HG03095 (cell line): Measurements from ENCODE around the gene DPP10.
"Not testable (repeated sequence)": the region's sequence is repeated elsewhere in the genome, so short reads cannot be mapped to it uniquely, and the experiment has no call there.

ENCODE experiments used
- ATAC-seq: cut with Tn5 transposase; IDR thresholded peaks from one replicate; pipeline ENCODE4 v1.9.1; 2021; ENCODE audit warnings: moderate library complexity; ENCODE audit not compliant: unreplicated experiment

Gene DPP10

DNA sequence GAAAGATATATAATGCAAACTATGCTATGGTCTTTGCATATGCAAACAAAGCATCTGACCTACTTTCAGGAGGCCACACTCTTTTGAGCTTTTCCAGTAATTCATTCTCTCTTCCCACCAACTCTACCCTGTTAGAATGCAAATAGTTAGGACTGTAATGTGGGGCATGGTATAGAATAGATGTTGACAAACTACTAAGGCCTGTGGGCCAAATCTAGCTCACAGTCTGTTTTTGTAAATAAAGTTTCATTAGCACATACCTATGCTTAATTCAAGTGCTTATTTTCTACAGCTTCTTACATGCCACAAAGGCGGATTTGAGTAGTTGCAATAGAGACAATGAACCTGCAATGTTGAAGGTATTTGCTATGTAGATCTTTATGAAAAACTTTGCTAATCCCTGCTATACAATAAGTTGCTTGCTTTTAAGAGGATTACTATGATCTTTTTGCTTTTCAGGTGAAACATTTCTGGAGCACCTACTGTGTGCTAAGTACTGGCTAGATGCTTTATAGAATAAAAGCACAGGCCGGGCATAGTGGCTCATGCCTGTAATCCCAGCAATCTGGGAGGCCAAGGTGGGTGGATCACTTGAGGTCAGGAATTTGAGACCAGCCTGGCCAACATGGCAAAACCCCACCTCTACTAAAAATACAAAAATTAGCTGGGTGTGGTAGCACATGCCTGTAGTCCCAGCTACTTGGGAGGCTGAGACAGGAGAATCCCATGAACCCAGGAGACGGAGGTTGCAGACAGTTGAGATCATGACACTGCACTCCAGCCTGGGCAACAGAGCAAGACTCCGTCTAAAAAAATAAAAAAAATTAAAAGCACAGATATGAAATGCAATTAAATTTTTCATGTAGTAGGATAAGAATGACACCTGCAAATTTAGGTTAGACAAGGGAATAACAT is 267.8 kb downstream of the DPP10 start:
- ATAC-seq, result no peak

DNA sequence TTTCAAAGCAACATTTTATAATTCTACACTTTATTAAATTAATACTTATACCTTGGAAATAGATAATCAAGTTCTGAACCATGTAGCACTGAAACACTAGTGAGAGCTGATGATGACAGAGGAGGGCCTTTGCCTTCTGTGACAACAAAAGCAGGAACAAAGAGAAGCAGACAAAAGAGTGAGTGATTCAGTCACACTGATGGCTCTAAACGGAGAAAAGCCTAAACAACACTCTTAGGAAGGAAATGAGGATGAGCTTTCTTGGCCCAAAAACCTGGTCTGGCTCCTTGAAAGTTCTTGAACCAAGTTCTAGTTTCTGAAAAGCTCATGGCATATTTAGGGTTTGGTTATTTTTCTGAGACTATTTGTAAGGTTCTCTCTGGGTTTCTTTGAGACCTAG is 271.9 kb downstream of the DPP10 start:
- ATAC-seq, result no peak

DNA sequence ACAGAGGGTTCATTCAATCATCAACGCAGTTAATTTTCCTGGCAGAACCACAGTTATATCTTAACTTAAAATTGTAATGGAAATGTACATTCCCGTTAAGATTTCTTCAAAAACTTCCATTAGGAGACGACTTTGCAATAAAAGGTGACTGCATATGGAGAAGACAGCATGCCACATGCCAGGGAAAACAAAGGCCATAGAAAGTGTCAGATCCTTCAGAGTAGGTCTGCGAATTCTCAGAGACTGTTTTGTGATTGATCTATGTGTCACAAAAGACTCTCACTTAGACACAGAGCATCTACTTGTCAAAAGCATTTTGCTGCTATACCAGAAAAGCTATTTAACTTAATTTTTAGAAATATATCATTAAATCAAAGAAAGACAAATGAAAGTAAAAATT is 274.6 kb downstream of the DPP10 start:
- no peak for ATAC-seq

DNA sequence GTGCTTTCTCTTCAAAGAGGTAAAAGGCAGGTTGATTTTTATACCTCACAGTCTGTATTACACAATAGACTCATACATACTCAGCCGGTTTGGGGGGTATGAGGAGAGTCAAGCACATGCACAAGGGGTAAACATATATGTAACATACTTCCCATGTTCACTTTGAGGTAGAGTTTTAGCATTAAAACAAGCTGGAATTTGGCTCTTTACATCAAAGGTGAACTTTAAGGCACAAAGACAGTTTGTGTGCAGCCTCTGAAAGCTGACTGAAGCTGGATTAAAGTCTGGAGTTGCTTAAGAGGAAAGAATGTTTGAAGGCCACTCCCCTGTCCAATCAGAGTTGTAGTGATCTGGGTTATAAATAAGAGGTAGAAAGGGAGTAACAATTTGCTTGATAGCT is 282.0 kb downstream of the DPP10 start:
- ATAC-seq, result no peak

DNA sequence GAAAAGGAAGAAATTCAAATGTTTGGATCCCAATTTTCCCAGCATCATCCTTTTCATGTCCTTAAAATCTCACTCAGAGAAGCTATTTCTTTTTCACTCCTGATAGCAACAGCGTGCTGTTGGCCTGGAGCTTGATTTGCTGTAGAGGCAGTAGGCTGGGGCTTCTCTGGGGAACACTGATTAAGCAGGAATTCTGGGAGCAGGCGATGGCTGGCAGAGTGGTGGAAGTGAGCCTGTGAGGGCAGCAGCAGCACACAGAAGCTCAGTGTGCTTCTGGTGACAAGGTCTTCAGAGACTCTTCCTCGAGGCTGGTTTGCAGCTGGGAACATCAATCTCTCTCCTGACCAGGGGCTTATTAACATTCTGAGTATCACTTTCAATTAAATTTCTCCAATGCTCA is 284.6 kb downstream of the DPP10 start:
- no peak for ATAC-seq

DNA sequence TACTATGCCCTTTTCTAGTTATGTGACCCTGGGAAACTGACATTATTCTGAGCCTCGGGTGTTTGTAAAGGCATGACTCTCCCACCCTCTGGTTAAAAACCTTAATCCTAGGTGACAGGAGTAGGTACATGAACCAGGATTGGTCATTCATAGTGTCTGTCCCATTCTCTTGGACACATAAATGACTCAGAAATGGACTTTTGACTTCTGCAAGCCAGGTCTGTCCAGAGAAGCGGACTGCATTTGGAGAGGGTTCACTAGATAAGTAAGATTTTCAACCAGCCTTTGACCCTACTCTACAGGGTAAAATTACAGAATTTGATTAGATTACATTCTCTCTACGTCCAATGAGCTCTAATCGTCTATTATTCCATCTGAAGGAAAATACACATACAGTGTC is 285.9 kb downstream of the DPP10 start:
- no peak for ATAC-seq

DNA sequence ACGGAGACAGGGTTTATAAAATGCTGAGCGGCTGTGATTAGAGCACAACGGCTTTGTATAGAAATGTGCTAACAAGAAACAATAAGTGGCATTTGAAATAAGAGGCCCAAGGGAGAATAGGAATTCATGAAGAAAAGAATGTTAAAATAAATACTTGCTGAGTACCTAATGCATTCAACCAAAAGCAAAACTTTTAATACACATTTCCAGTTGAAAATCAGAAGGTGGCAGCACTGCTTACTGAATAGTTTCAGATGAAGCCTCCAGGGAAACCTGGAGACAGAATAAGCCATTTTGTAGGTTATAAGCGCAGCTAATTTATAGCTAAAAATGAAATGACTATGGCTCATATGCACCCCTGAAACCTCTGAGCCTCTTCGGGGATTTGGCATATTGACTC is 286.6 kb downstream of the DPP10 start:
- ATAC-seq, result no peak

DNA sequence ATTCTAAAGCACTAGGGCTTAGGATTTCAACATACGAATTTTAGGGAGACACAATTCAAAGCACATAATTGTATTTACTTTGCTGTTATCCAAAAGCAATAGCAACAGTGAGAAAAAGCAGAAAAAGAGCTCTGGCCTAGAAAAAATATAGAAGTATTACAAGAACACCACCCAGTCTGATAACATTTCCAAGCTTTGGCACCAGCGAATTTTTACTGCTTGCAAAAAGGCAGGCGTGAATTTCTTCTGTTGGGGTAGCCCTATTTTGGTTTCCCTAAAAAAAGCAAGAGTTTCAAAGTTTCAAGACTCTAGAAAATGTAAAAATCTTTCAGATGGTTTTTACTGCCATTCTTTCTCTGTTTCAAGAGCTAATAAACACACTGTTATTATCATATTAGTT is 292.7 kb downstream of the DPP10 start:
- ATAC-seq, result no peak

DNA sequence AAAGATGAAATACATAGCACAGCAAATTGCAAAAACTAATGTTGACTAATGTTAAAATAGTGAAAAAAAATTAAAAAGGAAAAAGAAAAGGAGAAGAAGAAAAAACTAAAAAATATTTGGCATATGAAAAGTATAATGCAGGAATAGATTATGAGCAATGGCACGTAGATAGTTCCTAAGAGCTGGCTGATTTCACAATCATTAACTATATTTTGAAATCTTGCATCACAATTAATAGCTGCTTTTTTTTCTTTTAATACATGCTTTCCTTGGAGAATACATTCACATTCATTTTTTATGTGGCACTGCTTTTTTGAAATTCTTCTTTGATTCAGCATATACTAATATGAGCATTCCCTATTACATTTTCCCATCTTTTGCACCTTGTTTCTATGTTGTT is 299.8 kb downstream of the DPP10 start:
- ATAC-seq, result no peak

DNA sequence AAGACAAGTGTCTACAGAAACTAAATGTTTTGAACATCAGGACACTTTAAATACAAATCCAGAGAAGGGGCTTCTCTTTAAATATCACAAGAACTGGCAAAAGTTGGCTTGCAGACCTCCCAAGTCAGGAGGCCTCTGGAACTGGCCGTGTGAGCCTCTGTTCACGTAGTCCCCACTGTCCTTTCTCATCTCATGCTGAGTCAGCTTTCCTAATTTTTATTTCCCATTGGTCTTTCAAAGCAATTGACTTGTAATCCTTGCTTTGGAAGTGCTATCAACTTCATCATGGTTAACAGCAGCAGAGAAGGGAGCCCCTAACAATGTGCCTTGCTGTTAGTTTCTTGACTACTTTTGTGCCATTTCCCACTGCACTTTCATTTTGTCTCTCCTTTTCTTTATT is 303.3 kb downstream of the DPP10 start:
- ATAC-seq, result no peak

DNA sequence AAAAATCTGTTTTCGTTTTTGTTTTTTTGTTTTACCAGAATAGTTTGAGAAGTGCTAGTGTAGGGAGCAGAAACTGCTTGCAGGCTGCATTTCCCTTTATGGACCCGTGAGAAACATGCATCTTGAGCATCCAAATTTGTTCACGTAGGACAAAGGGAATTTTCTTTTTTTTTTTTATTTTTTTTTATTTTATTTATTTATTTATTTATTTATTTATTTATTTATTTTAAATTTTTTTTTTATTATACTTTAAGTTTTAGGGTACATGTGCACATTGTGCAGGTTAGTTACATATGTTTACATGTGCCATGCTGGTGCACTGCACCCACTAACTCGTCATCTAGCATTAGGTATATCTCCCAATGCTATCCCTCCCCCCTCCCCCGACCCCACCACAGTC is 305.7 kb downstream of the DPP10 start:
- ATAC-seq, result not testable (repeated sequence)

DNA sequence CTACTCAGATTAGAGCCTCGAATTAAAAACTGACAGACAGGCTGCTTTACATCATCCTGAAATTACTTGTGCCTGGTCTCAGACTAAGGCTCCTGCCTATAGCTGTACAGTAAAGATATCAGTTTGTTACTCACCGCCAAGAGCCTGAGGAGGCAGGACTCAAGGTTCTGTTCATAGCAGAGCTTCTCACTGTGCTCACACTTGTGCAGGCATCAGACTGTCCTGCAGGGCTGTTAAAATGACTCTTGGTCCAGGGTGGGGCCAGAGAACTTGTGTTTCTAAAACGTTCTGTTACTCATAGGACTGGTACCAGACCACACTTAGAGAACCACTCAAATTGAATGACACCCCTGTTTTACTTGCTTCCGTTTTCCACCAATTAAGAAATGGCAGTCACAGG is 310.0 kb downstream of the DPP10 start:
- no peak for ATAC-seq

DNA sequence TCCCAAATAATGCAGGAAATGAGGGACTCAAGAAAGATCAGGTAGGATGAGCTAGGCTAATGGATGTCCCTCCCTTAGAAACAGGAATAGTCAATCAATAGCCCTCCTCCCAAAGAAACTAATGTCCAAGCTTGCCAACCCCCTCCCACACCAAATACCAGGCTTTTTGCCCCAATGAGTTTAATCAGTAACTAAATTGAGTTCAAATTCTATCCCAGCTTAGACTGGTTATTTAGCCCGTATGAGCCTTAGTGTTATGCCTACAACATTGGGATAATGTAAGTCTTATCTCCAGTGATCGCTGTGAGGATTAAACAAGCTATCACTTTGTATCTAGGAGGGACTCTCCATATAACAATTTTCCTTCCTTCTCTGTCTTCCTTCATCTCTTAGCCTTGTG is 310.7 kb downstream of the DPP10 start:
- ATAC-seq, result no peak

DNA sequence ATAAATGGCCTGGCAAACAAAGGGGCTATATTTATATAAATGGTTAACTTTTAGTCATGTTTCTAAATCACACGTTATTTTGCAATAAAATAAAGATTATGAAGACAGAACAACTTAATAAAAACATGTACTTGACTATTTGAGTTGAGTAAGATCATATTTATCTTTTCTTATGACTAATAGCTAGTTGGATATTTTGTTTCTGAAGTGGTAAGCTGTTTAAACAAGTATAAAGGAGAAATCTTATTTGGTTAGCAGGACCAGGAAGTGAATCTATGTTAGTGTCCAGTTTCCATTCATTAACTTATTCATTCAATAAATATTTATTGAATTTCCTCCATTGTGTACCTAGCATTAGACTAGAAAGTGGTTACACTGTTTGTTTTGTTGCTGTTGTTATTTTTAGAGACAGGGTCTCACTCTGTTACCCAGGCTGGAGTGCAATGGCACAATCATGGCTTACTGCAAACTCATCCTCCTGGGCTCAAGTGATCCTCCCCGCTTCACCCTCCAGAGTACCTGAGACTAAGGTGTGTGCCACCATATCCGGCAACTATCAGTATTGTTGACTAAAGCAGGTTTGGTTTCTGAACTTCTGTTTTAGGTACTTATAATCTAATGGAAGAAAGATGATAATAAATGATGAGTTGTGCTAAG is 312.6 kb downstream of the DPP10 start:
- no peak for ATAC-seq

DNA sequence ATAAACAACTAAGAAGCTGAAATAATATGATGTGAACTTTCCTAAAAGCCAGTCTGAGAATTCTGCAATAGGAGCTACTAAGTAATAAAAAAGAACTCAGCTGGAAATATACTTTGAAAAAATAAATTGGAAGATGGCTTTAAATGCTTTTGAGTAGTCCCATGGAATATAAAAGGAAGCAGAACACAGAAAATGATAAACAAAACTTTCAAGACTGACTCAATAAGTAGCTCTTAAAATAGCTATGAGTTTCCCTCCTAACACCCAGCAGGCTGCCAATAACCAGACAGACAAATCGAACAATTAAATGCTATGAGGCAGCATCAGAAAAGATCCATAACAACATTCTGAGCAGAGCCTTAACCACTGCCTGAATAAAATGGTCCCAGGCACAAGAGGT is 319.9 kb downstream of the DPP10 start:
- ATAC-seq, result no peak

DNA sequence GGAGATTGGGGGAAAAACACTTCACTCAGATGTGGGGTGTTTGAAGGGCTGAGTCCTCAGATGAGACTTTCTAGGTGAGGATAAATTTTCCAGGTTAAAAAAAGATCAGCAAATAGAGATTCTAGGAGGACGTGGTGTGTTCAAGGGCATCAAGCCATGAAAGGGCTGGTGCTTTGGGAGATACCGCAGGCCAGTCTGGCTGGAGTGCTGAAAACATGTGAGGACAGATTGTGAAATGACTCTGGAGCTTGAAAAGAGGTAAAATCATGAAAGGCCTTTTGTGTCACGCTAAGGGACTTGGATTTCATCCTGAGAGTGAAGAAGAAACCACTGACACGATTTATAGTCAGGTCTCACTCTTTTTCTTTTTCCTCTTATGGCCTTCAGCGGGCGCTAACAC is 320.5 kb downstream of the DPP10 start:
- ATAC-seq, result no peak

DNA sequence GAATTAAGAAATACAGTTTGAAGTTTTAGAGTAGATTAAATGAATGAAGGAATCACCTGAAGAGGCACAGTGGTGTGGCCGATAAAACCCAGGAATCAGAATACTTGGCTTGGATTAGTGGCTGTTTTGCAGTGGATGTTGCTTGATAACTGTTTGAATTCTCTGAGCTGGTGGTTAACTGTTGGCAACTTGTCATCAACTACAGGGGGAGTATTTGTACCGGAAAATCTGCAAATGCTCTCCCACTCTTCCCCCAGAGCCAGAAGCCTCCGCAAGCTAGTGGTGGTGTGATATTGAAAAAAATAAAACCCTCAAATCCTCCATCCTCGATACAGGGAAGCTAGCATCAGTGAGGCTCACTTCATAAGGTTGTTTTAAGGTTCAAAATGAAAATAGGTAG is 326.7 kb downstream of the DPP10 start:
- ATAC-seq, result no peak

DNA sequence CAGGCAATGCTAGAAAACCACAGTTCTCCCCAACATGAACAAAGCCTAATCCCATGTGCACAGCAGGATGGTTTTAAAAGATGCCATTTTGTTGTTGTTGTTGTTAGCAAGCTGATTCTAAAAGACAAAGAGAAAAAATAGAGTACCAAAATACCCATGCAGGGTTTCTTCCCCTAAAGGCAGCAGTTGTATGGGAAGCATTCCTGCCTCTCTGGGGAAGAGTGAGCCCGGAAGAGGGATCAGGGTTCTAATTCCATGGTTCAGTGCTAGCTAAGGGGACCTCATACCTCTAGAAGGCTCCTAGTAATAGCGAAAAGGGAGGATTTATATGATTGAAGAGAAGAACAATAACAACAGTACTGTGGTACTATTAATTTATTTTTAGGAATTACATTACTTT is 327.6 kb downstream of the DPP10 start:
- no peak for ATAC-seq

DNA sequence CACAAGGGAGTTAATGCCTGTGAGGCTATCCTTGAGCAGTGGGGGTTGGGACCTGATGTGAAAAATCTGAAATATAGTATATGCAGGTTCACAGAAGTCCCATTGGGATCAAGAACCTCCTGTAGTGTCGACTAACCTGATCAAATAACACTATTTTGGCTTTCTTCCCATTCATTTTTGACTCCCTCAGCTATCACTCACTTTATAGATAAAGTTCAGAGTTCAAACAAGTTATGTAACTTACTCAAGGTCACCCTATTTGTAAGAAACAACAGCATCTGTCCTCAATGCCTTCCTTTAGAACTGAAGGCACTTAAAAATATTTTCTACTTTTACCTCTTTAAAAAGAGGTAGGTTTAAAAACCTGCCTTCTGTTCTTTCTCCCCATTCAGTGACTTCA is 341.6 kb downstream of the DPP10 start:
- ATAC-seq, result no peak

DNA sequence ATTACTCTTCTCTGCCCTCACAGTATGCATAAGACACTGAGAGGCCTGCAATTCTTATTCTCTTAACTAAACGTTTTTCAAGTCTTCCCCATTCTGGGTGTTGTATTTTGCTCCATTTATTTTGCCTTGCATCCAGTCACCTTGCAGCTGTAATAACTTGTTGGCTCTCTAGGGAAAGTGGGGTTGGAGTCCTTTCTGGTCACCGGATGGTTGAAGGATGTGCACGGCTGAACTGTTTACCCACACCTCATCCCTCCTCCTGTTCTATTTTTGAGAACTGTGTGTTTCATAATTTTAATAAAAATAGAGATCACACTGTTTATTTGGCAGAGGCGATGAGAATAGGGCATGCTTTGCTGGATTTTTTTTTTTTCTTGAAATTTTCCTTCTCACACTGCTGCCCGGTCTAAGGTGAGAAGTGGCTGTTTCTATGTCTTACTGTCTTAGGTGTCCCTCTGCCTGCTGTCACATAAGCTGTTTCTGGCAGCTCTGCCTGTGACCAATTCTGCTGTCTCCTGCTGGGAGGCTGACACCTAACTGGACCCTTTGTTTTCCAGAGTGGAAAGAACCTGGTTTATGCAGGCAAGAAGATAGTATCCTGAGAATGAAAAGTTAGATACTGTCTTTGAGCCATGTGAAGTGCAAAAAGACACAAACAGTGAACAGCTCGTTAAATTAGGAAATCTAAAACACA is 342.6 kb downstream of the DPP10 start:
- no peak for ATAC-seq

DNA sequence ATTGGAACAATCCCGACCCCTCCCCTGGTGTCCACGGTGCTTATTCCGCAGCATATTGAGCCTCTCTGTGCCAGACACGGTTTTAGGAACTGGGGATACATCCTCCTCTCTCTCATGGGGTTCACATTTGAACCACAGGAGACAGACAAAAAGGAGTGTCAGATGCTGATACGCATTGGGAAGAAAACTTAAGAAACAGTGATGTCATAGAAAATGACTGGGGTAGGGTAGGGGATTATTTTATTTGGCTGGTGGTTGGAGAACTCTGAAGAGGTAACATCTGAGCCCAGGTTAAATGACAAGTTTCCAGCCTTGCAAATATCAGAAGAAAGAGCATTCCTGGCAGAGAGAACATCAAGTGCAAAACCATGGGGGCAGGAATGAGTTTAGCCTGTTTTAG is 344.5 kb downstream of the DPP10 start:
- ATAC-seq, result no peak

DNA sequence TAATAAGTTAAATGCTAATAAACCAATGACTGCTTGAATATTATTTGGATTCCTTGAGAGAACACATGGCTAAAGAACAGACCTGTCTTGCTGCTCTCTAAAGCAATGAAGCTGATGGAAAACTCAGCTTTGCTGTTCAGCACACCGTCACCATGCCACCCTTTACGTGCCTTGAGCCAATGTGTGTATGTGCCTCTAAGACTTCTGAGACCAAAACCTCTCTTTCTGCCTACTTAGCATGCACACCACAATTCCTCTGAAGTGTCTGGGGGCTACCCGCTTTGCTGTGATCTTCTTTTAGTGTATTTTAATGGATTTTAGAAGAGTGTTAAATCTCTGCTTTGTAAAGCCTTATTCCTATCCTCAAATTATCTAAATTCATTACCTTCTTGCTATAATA is 345.0 kb downstream of the DPP10 start:
- ATAC-seq, result no peak
